Endothelial cell of umbilical vein (primary cell): ENCODE data around the gene CCBE1. TPM values are rescaled to one million over a fixed set of nuclear protein-coding genes. Genes with fewer than 3 reads are reported as not detected.

Experiments
- BruUV-seq: library from RNA; stranded (reverse); fragments of 400-500 nt; replicated peaks from 2 replicates; lab custom pipeline; 2021; lab: Mats Ljungman, UMichigan
- CTCF ChIA-PET: fragments of 300-600, 350-600 bp; sonication (Branson Sonifier 250); formaldehyde crosslinking; loops from one replicate; lab custom pipeline; 2021; ENCODE audit warnings: antibody characterized with exemption, inconsistent platforms; lab: Charles Lee
- POLR2A ChIA-PET: fragments of 300-600, 350-600 bp; sonication (Branson Sonifier 250); formaldehyde crosslinking; loops from one replicate; lab custom pipeline; 2021; ENCODE audit warnings: antibody characterized with exemption, inconsistent platforms; lab: Charles Lee
- DNase-seq: peaks from one replicate; pipeline ENCODE4 v3.0.0-alpha.2; 2011; ENCODE audit warnings: low read depth, low spot score
- FAIRE-seq: peaks from 2 replicates; lab custom pipeline; 2011; peaks lifted over from hg19 to GRCh38; lab: Jason Lieb, UNC
- H2AFZ ChIP-seq: 2 replicates; pipeline ENCODE4 v1.6.0; 2012; ENCODE audit warnings: low read depth, low read length, control low read depth, inconsistent platforms
- H3K27ac ChIP-seq: 2 replicates; pipeline ENCODE4 v1.5.1; 2011; ENCODE audit warnings: low read depth, mild to moderate bottlenecking, control low read depth, low read length, moderate library complexity; ENCODE audit not compliant: insufficient read depth
- H3K27me3 ChIP-seq, 2 experiments: 2 replicates each; pipeline versions ENCODE4 v1.6.0 to v1.6.1; 2011; ENCODE audit warnings: low read length in 2 of 2, mixed read lengths in 1 of 2; ENCODE audit not compliant: control insufficient read depth in 2 of 2, insufficient read depth in 2 of 2
- H3K36me3 ChIP-seq, 2 experiments: 2 replicates in 1 of 2; 3 replicates in 1 of 2; pipeline ENCODE4 v1.5.1; 2011; ENCODE audit warnings: low read length in 2 of 2, mild to moderate bottlenecking in 1 of 2, moderate library complexity in 1 of 2; ENCODE audit not compliant: control insufficient read depth in 2 of 2, insufficient read depth in 2 of 2; ENCODE audit errors: extremely low read depth in 1 of 2
- H3K4me1 ChIP-seq: 3 replicates; pipeline ENCODE4 v1.5.1; 2011; ENCODE audit warnings: mild to moderate bottlenecking, low read length; ENCODE audit not compliant: control insufficient read depth, insufficient read depth; ENCODE audit errors: extremely low read depth
- H3K4me2 ChIP-seq: 2 replicates; pipeline ENCODE4 v1.6.1; 2011; ENCODE audit warnings: low read length, control low read depth, mixed read lengths; ENCODE audit not compliant: insufficient read depth
- H3K4me3 ChIP-seq, 3 experiments: fragments of 200-600 bp in 1 of 3; sonication (generic), shearing (Covaris generic) in 1 of 3; replicated peaks in 1 of 3; 2 replicates each; pipeline ENCODE4 v1.5.1; 2011 to 2016; ENCODE audit warnings: control low read depth in 3 of 3, low read length in 3 of 3, mild to moderate bottlenecking in 2 of 3, inconsistent platforms in 1 of 3, low read depth in 1 of 3, moderate library complexity in 1 of 3; ENCODE audit not compliant: insufficient read depth in 1 of 3
- H3K79me2 ChIP-seq: 2 replicates; pipeline ENCODE4 v1.6.0; 2012; ENCODE audit warnings: low read length, inconsistent platforms; ENCODE audit not compliant: control insufficient read depth, insufficient read depth
- H3K9ac ChIP-seq: replicated peaks from 2 replicates; pipeline ENCODE3; 2011; ENCODE audit warnings: low read length, control low read depth; ENCODE audit not compliant: insufficient read depth; ENCODE audit errors: extremely low read depth
- H3K9me1 ChIP-seq: replicated peaks from 3 replicates; pipeline ENCODE4 v1.6.0; 2011; ENCODE audit warnings: mild to moderate bottlenecking, low read length; ENCODE audit not compliant: control insufficient read depth, insufficient read depth; ENCODE audit errors: extremely low read depth
- H3K9me3 ChIP-seq: replicated peaks from 2 replicates; pipeline ENCODE4 v1.5.1; 2012; ENCODE audit warnings: low read length, inconsistent platforms; ENCODE audit not compliant: control insufficient read depth, insufficient read depth
- H4K20me1 ChIP-seq: replicated peaks from 2 replicates; pipeline ENCODE3; 2011; ENCODE audit warnings: mild to moderate bottlenecking, low read length; ENCODE audit not compliant: control insufficient read depth, insufficient read depth; ENCODE audit errors: extremely low read depth
- EZH2 ChIP-seq: IDR thresholded peaks from 2 replicates; pipeline ENCODE4 v1.6.1; 2012; ENCODE audit warnings: borderline replicate concordance, low read depth, mild to moderate bottlenecking, moderate library complexity, low read length, inconsistent platforms; ENCODE audit not compliant: severe bottlenecking
- FOS ChIP-seq: IDR thresholded peaks from 2 replicates; pipeline ENCODE4 v1.6.1; 2011; ENCODE audit warnings: mild to moderate bottlenecking, low read length, moderate library complexity, borderline replicate concordance; ENCODE audit not compliant: insufficient read depth
- GATA2 ChIP-seq: IDR thresholded peaks from 2 replicates; pipeline ENCODE4 v1.7.0; 2011; ENCODE audit warnings: low read depth, mild to moderate bottlenecking, moderate library complexity, mixed read lengths, low read length; ENCODE audit not compliant: insufficient read length, insufficient read depth
- JUN ChIP-seq: IDR thresholded peaks from 2 replicates; pipeline ENCODE4 v1.6.1; 2011; ENCODE audit warnings: borderline replicate concordance, low read depth; ENCODE audit not compliant: insufficient read length, insufficient read depth
- MYC ChIP-seq: IDR thresholded peaks from one replicate; pipeline ENCODE4 v1.6.1; 2011; ENCODE audit warnings: mild to moderate bottlenecking, low read depth, low read length
- POLR2A ChIP-seq: IDR thresholded peaks from 2 replicates; pipeline ENCODE4 v1.6.1; 2012; ENCODE audit warnings: low read depth, mild to moderate bottlenecking, control low read depth, low read length
- POLR2AphosphoS5 ChIP-seq: IDR thresholded peaks from 2 replicates; pipeline ENCODE4 v1.6.1; 2012; ENCODE audit warnings: low read depth, mild to moderate bottlenecking, control low read depth, low read length, moderate library complexity; ENCODE audit not compliant: insufficient read depth
- dilution Hi-C: fragments of 300-500 bp; cut with MboI; formaldehyde crosslinking; loops from one replicate; pipeline ENCODE4 v1.15.0; 2019; ENCODE audit warnings: low sequenced_read_pairs; ENCODE audit not compliant: extremely low pct_ligation_motif_present
- intact Hi-C: fragments of 100-400 bp; cut with micrococcal nuclease; formaldehyde crosslinking; loops from one replicate; pipeline ENCODE4 v1.10.0; 2022
- polyA plus RNA-seq, 4 experiments: library from polyadenylated mRNA; depleted of rRNA in 3 of 4; stranded (reverse) in 3 of 4; unstranded in 1 of 4; fragments of >200 nt; gene quantifications; 2 replicates each; pipeline versions ENCODE4 v1.2.1 to v1.2.3, GENCODE V29; 2011 to 2012; ENCODE audit warnings: missing spikeins in 1 of 4
- total RNA-seq: library from RNA; stranded (reverse); gene quantifications from 2 replicates; pipeline ENCODE4 v1.2.3, GENCODE V29; 2021
- TF ChIP-seq, protein P1 (sequence below): IDR thresholded peaks from 2 replicates; pipeline ENCODE4 v1.6.1; 2011; ENCODE audit not compliant: insufficient read depth, insufficient read length
- TF ChIP-seq, protein P2 (sequence below), 2 donors: IDR thresholded peaks; 1 replicate in 1 of 2; 2 replicates in 1 of 2; pipeline ENCODE4 v1.5.1; 2011; ENCODE audit warnings: low read length in 2 of 2, mild to moderate bottlenecking in 2 of 2, moderate library complexity in 2 of 2, control low read depth in 1 of 2, inconsistent platforms in 1 of 2, low read depth in 1 of 2; ENCODE audit not compliant: insufficient read depth in 1 of 2; ENCODE audit errors: extremely low read depth in 1 of 2

CCBE1 gene
- total and polyA plus RNA-seq, 2 donors (not counting 3 experiments of a cell fraction or from before 2014, with no cell fraction given), result 0.04 TPM; not detected in 1

DNA sequence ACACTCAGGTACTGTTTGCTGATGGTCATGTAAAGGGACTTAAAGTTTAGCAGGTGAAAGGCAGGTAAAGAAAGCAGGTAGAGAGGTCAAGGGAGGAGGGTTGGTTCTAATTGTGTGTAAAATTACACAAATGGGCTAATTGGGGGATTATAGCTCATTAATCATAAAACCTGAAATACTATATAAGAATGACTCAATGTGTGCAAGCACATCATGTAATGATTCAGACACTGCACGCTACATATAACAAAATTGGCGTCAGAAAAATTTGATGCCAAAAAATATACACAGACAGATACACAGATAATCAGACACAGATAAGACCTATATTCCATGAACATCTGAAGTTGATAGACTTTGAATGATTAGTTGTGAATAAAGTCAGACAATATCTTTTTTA lies 217.4 kb downstream of the CCBE1 start:
- no peaks in the 10 kb centered on the region for H3K9me1 ChIP-seq
- H3K4me1 ChIP-seq, result no peaks in the 10 kb centered on the region
- CTCF ChIA-PET, result no interaction called here
- H2AFZ ChIP-seq, result no peak overlapping the region
- TF ChIP-seq POLR2AphosphoS5 (no peak), GATA2 (no peak), EZH2 (no peak), FOS (no peak), POLR2A (no peak), MYC (no peak), JUN (no peak)
- TF ChIP-seq, protein P1, sequence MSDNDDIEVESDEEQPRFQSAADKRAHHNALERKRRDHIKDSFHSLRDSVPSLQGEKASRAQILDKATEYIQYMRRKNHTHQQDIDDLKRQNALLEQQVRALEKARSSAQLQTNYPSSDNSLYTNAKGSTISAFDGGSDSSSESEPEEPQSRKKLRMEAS, result no peak
- TF ChIP-seq, protein P2, sequence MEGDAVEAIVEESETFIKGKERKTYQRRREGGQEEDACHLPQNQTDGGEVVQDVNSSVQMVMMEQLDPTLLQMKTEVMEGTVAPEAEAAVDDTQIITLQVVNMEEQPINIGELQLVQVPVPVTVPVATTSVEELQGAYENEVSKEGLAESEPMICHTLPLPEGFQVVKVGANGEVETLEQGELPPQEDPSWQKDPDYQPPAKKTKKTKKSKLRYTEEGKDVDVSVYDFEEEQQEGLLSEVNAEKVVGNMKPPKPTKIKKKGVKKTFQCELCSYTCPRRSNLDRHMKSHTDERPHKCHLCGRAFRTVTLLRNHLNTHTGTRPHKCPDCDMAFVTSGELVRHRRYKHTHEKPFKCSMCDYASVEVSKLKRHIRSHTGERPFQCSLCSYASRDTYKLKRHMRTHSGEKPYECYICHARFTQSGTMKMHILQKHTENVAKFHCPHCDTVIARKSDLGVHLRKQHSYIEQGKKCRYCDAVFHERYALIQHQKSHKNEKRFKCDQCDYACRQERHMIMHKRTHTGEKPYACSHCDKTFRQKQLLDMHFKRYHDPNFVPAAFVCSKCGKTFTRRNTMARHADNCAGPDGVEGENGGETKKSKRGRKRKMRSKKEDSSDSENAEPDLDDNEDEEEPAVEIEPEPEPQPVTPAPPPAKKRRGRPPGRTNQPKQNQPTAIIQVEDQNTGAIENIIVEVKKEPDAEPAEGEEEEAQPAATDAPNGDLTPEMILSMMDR (IDR thresholded peaks at IDR 0.05; ENCODE audit: extremely low read depth in 1 of 2, insufficient read depth in 1 of 2, low read depth in 1 of 2, low read length in 2 of 2), result no peak
- no peak overlapping the region for H3K27ac ChIP-seq
- no peaks in the 10 kb centered on the region for H3K9me3 ChIP-seq
- POLR2A ChIA-PET, result no interaction called here
- no peak overlapping the region for H3K9ac ChIP-seq
- BruUV-seq, result no TSS peak
- H3K4me2 ChIP-seq, result no peak overlapping the region
- dilution Hi-C loops, result no loop called here
- H4K20me1 ChIP-seq, result no peaks in the 10 kb centered on the region
- no peaks in the 10 kb centered on the region for H3K36me3 ChIP-seq
- FAIRE-seq (no peak), DNase-seq (no peak)
- no peaks in the 10 kb centered on the region for H3K27me3 ChIP-seq
- no peaks in the 10 kb centered on the region for H3K79me2 ChIP-seq
- intact Hi-C loops, result no loop called here
- no peak overlapping the region for H3K4me3 ChIP-seq
